DLD1 (cell line): ENCODE measurements around the gene WFDC8.
"Not testable (repeated sequence)": the region's sequence is repeated elsewhere in the genome, so short reads cannot be mapped to it uniquely, and the experiment has no call there.

Source experiments
- in situ Hi-C: cut with HindIII; loops from 2 replicates; pipeline ENCODE4 v1.10.0; 2017; ENCODE audit warnings: low sequenced_read_pairs

The WFDC8 gene

DNA sequence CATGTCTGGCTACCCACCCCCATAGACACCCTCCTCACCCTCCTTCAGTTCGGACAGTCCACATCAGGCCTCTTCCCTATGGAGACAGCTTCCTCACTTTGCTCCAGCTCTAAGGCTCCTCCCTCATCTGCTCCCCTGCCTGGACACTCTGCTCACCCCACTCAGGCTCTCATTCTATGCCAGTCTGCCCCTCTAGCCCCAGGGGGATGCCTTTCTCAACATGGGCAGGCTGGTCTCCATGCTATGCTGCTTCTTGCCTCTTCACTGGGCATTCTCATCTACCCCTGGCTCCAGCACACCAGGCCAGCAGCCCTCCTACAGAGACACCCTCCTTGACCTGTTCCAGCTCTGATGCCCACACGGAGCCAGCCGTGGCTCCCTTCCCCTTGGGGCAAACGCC lies at the start of gene WFDC8:
WFDC8 (minus strand) TSS at position 101 of the 400 bp plus-strand sequence; CDS start at position 64, 37 bp downstream.
- in situ Hi-C loops, result loop anchor here (25.0 kb wide), 1 partner anchor 92 kb away; no protein-coding TSS in a partner anchor

GRCh38 chr20:45626540-45626939 lies 47.5 kb upstream of the WFDC8 start:
- in situ Hi-C loops, result no loop called here

- in situ Hi-C loops, result no loop called here
Observed at GRCh38 chr20:45621593-45621992, 42.5 kb upstream of the WFDC8 start.

- in situ Hi-C loops, result no loop called here
Observed at GRCh38 chr20:45617591-45617990, 38.5 kb upstream of the WFDC8 start.

DNA sequence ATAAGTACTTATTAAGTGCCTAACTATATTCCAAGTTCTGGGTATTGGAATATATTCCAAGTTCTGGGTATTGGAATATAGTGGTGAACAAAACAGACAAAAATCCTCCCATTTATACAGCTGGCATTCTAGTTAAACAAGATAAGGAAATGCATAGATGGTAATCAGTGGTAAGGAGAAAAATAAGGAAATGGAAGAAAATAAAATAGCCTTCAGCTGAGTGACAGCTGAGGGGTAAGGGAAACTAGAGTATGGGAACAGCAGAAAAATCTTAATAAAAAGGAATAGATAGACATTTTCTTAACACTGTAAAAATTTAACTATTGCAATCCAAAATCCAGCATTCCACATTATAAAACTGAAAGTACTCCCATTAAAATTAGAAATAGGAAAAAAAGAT lies 33.2 kb upstream of the WFDC8 start:
- in situ Hi-C loops, result no loop called here

DNA sequence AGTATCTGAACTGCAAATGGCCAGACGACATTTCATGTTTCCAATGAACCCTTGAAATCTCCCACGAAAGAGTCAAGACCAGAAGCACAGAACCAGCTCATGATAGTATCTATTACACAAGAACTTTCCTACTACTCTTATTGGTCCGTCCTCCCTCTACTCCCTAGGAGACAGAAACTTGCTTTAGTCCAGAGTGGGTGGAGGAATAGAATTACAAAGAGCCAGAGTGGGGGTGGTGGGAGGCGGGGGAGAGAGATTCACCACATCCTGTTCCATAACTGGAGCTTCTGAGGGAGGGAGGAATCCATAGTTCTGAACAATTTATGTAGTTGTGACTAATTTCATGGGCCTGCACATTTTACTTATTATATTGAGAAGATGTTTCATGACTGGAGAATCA lies 32.0 kb upstream of the WFDC8 start:
- in situ Hi-C loops, result no loop called here

- in situ Hi-C loops, result no loop called here
Observed at GRCh38 chr20:45607810-45608209, 28.7 kb upstream of the WFDC8 start.

- in situ Hi-C loops, result loop anchor here (10.0 to 25.0 kb wide), 2 partner anchors 108 to 180 kb away; no protein-coding TSS in a partner anchor
Observed at GRCh38 chr20:45595235-45595634, 16.2 kb upstream of the WFDC8 start.

DNA sequence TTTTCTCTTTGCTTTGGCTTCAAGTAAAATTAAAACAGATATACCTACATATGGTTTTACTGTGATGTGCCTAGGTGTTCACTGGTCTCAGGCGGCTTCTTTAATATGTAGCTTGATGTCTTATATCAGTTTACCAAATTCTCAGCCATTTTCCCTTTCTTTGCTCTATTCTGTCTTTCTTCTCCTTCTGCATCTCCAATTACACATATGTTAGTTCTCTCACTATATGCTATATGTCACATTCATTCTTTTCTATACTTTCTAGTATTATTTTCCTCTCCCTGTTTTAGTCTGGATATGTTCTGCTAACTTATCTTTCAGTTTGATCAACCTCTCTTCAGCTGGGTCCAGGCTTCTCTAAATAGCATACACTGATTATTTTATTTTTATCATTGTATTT lies 14.4 kb upstream of the WFDC8 start:
- in situ Hi-C loops, result loop anchor here (10.0 to 25.0 kb wide), 2 partner anchors 106 to 181 kb away; no protein-coding TSS in a partner anchor

- in situ Hi-C loops, result loop anchor here (10.0 to 25.0 kb wide), 2 partner anchors 105 to 182 kb away; no protein-coding TSS in a partner anchor
Observed at GRCh38 chr20:45592574-45593189, 13.6 kb upstream of the WFDC8 start.

DNA sequence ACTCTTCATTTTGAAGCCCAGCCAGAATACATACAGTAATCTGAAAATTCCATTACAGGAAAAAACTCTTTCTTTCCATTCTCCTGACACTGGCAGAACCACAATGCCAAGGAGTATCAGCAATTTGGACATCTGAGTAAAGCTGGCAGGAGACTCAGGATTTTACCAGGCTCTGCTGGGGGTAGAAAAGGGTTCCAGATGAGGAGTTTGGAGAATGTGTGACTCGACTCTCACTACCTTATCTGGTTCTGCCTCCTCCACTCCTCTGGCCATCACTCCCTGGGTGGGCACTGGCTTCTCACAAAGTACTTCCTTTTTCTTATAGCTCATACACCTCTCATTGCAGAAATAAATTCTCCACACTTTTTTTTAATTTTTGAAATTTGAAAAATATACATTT lies 10.6 kb upstream of the WFDC8 start:
- in situ Hi-C loops, result loop anchor here (10.0 to 25.0 kb wide), 2 partner anchors 102 to 185 kb away; no protein-coding TSS in a partner anchor

DNA sequence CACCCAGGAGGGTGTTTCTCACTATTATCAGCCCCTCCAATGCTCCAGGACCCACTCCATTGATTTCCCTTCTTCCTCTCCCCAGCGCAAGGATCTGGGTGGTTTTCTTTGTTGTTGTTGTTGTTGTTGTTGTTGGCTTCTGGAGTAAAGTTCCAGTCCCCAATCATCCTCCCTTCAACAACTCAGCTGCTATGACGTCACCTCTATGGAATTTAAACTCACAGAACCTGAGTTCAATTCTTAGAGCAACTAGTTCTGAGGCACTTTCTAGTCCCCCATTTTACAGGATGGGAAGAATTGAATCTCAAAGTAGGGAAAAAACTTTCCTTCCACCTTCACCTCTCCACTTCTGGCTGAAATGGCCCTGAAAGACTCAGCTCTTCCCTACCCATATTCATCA lies 9.7 kb upstream of the WFDC8 start:
- in situ Hi-C loops, result loop anchor here (25.0 kb wide), 1 partner anchor 101 kb away; no protein-coding TSS in a partner anchor

GRCh38 chr20:45585986-45586385 lies 6.9 kb upstream of the WFDC8 start:
- in situ Hi-C loops, result loop anchor here (25.0 kb wide), 1 partner anchor 99 kb away; no protein-coding TSS in a partner anchor

DNA sequence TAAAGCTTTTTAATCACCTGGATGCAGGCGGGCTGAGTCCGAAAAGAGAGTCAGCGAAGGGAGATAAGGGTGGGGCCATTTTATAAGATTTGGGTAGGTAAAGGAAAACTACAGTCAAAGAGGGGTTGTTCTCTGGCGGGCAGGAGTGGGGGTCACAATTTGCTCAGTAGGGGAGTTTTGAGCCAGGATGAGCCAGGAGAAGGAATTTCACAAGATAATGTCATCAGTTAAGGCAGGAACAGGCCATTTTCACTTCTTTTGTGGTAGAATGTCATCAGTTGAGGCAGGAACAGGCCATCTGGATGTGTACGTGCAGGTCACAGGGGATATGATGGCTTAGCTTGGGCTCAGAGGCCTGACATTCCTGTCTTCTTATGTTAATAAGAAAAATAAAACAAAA lies 5.2 kb upstream of the WFDC8 start:
- in situ Hi-C loops, result loop anchor here (25.0 kb wide), 1 partner anchor 97 kb away; no protein-coding TSS in a partner anchor

DNA sequence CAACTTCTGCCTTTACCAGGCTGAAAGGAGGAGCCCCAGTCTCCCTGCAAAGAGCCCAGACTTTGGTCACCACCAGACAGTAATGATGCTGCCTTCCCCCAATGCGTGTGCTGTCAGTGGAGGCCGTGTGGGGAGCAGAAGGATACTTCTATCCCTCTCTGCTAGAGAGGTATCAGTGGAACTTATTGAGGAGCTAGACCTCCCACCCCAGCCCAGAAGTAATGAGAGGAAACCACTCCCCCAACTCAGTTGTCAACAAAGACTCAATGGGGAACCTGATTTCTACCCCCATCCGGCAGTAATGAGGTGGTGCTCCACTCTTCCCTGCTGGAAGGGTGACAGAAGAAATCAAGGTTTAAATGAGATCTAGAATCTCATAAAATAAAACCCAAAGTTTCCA lies 4.4 kb upstream of the WFDC8 start:
- in situ Hi-C loops, result loop anchor here (25.0 kb wide), 1 partner anchor 96 kb away; no protein-coding TSS in a partner anchor

DNA sequence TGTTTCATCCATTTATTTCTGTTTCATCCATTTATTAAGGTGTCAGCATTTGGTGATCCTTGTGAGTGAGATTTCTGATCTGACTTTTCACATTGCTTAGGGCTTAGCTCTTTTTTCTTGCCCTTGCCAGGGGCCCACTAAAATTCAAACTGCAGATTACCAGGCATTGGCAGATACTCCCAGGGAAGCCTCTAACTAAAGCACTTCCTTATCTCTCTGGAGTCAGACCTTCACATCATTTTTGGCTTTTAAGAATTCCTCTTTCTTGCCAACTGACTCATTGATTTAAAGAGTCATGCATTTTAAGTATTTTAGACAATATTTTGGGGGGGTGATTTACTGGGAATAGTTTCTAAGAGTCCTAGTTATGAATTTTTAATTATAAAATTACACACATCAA lies 2.6 kb upstream of the WFDC8 start:
- in situ Hi-C loops, result loop anchor here (25.0 kb wide), 1 partner anchor 94 kb away; no protein-coding TSS in a partner anchor

DNA sequence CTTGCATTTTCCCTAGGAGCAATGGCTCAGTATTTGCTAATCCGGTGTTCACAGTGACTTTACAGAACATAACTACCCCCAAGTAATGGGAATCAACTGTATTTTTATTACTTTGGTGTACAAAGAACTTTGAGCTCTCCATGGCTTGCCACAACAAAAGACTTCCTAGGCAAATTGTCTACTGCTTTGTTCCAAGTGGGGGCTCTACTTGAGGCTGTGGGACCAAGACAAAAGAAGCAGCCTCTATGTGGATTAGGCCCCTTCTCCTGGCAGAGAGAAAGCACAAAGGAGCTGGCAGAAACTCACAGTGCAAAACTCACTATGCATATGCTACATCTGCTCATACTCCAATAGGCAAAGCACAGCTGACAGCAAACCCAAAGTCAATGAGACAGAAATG lies 853 bp downstream of the WFDC8 start:
- in situ Hi-C loops, result loop anchor here (25.0 kb wide), 1 partner anchor 91 kb away; no protein-coding TSS in a partner anchor

DNA sequence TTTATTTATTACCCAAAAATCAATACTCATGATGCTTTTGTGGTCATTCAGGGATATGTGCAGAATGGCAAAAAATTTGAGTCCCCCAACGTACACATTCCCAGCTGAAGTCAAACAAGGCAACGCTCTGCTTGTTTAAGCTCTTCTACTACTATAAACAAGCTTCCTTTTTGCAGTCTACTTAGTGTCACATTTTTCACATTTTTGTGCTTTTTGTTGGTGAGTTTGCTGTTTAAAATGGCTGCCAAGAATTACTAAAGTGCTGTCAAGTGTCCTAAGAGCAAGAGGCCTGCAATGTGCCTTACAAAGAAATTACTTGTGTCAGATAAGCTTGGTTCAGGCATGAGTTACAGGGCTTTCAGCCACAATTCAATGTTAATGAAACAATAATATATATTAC lies 2.1 kb downstream of the WFDC8 start:
- in situ Hi-C loops, result loop anchor here (25.0 kb wide), 1 partner anchor 90 kb away; no protein-coding TSS in a partner anchor

GRCh38 chr20:45575931-45576330 lies 3.2 kb downstream of the WFDC8 start:
- in situ Hi-C loops, result loop anchor here (25.0 kb wide), 1 partner anchor 89 kb away; no protein-coding TSS in a partner anchor

DNA sequence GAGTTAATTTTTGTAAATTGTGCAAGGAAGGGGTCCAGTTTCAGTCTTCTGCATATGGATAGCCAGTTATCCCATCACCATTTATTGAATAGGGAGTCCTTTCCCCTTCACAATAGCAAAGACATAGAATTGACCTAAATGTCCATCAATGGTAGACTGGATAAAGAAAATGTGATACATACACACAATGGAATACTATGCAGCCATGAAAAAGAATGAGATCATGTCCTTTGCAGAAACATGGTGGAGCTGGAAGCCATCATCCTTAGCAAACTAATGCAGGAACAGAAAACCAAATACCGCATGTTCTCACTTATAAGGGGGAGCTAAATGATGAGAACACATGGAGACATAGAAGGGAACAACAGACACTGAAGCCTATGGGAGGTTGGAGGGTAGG lies 9.4 kb downstream of the WFDC8 start:
- in situ Hi-C loops, result not testable (repeated sequence)

DNA sequence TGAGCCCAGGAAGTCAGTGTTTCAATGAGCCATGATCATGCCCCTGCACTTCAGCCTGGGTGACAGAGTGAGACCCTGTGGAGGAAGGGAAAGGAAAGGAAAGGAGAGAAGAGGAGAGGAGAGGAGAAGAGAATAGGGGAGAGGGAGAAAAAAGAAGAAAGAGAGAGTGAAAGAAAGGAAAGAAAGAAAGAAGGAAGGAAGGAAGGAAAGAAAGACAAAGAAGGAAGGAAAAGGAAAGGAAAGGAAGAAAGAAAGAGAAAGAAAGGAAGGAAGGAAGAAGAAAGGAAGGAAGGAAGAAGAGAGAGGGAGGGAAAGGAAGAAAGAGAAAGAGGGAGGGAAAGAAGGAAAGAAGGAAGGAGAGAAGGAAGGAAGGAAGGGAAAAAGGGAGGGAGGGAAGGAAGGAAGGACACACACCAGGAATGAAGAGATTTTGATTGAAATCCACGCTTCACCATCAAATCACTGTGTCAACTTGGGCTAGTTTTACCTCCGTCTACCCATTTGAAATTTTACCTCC lies 14.3 kb downstream of the WFDC8 start:
- in situ Hi-C loops, result no loop called here

DNA sequence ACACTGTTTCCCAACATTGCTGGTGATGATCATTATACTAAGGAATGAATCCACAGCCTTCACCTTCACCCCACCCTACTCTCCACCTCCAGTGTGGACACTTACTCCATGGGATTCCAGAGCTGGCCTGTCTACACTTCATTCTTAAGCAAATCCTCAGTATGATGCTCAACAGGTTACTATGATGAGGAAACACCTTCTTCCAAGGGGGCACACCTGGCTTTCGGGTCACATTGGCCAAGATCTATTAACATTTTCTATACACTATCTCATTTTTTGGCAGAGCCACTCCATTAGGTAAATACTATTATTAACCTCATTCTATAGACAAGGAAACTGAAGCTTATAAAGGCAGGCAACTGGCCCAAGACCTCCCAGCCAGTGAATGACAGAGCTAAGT lies 23.9 kb downstream of the WFDC8 start:
- in situ Hi-C loops, result no loop called here
